Activated naive CD4-positive, alpha-beta T cell treated with anti-CD3 and anti-CD28 coated beads, Interleukin-2, amount 10 ng/mL, durations not matched to agents 5 hours and 36 hours (primary cell): ENCODE measurements around the gene ZHX3. TPM values are rescaled to one million over a fixed set of nuclear protein-coding genes. Genes with fewer than 3 reads are reported as not detected.

Experiments used
- microRNA-seq: library from miRNA; unstranded; fragments of <30 nt; microRNA quantifications from one replicate; pipeline ENCODE4 v1.2.0, GENCODE V29; 2022; ENCODE audit warnings: borderline microRNAs expressed, borderline replicate concordance
- total RNA-seq, 2 experiments: library from RNA; stranded (reverse); gene quantifications; one replicate each; pipeline ENCODE4 v1.2.3, GENCODE V29; 2021

The ZHX3 gene, protein sequence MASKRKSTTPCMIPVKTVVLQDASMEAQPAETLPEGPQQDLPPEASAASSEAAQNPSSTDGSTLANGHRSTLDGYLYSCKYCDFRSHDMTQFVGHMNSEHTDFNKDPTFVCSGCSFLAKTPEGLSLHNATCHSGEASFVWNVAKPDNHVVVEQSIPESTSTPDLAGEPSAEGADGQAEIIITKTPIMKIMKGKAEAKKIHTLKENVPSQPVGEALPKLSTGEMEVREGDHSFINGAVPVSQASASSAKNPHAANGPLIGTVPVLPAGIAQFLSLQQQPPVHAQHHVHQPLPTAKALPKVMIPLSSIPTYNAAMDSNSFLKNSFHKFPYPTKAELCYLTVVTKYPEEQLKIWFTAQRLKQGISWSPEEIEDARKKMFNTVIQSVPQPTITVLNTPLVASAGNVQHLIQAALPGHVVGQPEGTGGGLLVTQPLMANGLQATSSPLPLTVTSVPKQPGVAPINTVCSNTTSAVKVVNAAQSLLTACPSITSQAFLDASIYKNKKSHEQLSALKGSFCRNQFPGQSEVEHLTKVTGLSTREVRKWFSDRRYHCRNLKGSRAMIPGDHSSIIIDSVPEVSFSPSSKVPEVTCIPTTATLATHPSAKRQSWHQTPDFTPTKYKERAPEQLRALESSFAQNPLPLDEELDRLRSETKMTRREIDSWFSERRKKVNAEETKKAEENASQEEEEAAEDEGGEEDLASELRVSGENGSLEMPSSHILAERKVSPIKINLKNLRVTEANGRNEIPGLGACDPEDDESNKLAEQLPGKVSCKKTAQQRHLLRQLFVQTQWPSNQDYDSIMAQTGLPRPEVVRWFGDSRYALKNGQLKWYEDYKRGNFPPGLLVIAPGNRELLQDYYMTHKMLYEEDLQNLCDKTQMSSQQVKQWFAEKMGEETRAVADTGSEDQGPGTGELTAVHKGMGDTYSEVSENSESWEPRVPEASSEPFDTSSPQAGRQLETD
- 10 to 100 TPM; 10.2 to 10.7 TPM for total RNA-seq

DNA sequence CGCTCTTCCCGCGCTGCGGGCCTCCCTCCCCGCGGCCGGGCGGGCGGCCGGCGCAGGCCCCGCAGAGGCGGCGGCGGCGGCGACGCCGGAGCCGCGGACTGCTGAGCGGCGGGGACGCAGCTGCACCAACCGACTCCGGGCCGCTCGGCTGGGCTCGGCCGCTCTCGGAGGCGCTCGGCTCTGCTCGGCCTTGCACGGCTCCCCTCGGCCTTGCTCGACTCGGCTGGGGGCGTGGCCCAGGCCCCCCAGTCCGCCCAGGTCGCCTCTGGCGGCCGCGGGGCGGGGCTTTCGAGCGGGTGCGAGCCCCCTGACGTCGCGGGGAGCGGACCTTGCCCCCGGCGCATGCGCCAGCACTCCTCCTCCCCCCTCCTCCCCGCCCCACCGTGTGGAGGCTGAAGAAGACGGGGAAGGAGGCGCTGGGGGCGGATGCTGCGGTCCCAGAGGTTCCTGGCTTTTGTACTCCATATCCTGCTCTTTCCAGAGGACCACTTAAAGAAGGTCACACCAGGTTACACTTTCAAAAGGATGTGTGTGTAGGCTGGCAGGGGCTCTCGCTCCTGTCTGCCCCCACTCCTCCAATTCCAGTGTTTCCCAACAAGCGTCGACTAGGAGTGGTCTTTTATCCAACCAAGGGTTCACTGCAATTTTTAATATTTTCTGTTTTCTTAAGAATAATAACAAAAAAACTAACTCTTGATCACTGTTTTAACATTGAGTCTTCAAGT, at the start of gene ZHX3:
Gene ZHX3, minus strand, starts transcription at position 186 of the 725 bp plus-strand sequence. CDS start 112,815 bp downstream, outside the sequence.

DNA sequence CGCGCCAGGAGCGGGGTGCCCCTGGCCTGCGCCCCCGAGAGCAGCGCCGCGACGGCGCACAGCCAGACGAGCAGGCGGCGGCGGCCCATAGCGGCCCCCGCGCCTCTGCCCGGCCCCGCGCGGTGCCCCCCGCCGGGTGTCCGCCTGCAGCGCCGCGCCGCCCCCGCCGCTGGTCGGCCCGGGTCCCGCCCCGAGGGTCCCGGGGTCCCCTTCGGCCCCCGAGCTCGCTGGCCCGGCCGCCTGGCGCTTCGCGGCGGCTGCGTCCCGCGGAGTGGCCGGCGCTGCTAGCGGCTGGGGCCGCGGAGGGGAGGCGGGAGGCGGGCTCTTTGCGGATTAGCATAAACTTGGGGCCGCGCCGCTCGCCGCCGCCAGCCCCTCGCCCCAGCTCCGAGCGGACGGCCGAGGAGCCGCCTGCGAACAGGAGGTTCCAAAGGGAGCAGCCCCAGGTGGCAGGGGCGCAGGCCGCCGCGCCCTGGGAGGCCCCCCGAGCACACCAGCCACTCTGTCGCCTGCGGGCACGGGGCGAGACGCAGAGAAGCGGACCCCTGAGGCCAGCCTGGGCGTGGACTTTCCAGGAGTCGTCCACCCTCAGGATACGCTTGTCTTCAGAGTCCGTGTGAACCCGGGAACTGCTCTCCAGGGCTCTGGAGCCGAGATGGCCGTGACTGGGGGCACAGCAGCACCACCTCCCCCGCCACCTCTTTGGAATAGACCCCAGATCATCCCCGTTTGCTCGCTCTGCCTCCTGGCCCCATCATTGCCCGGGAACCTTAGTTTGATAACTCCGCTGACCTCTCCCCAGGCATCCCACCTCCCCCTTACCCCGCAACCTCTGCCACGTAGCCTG, 49.2 kb upstream of the ZHX3 start, which contains the start of gene EMILIN3:
Gene EMILIN3, minus strand, starts transcription at position 273 of the 847 bp plus-strand sequence. Its CDS starts 184 bp downstream, at position 89.

DNA sequence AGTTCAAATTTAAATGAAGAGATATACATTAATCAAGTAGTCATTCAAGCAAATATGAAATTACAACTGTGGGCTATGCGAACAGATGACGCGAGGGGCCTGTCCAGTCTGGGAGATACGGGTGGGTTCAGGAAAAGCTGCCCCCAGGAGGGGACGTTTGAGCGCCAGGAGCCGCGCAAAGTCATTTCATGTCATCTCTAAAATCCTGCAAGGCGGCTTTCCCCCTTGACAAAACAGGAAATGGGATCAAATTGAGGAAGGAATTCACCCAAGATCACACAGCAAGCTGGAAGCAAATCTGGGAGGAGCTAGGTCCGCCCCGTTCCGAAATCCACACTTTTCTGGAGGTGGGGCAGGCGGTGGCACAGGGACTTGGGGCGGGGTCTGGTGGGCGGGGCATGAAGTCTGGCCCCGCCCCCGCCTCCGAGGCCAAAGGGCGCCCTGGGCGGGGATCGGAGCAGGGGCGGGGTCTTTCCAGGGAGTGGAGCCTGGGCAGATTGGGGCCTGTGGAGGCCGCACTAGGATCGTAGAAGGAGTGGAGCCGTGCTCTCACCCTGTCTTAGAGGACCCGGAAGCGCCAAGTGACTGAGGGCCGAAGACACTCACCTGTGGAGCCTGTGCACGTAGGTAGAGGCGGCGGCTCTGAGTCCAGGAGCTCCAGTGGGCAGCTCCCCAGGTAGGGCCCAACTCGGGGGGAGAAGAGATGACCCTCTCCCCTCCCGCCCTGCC, 23.0 kb upstream of the ZHX3 start, which contains the start of gene LPIN3:
Gene LPIN3, plus strand, starts transcription at position 495 of the 729 bp plus-strand sequence. CDS start 4,983 bp downstream, outside the sequence.

DNA sequence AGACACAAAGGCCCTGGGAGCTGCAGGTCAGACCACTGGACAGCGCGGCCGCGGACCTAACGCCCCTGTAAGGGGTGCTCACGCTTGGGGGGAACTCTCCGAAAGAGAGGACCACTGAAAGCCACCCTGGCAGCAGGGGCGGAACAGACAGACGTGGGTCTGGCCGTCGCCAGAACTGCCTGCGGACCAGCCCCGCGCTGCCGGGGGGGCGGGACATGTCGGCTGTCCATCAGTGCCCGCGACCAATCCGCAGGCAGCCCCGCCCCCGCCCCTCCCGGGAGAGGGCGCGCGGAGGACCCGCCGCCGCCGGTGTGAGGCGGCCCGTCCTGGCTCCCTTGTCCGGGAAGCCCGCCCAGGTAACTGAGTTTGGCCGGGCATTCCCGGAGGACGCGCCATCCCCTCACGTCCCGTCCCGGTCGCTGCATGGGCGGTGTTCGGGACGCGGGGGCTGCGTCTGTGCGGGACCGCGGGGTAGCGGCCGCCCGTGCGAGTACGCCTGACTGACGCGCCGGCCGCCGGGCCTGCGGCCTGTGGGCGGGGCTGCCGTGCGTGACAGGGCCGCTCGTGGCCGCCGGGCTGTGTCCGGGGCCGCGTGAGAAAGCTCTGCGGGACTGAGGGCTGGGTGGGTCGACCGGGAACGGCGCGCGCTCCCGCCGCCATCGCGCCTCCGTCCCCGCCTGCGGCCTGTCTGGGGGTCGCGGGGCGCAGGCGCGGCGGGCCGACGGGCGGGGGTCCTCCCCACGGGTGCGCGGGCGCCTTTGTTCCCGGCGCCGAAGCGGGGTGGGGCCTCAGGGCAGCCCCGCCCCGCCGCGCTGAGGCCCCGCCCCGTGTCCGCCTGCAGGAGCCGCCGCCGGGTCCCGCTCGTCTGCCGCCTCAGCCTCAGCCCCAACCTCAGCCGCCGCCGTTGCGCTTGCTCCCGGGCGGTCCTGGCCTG, 180.6 kb downstream of the ZHX3 start, which contains the start of gene PLCG1:
Gene PLCG1, plus strand, starts transcription at position 864 of the 934 bp plus-strand sequence. CDS start 99 bp downstream, outside the sequence.

Small RNA genes lying within 50 kb of the gene (microRNA-seq; reads per million reads assigned to microRNA genes)
- gene MIR6871: not detected

Other genes starting within 250 kb of the ZHX3 start
- 100 to 1,000 TPM; 460 to 495 TPM for gene PLCG1, start 180.2 kb downstream of the ZHX3 start, total RNA-seq
- under 1 TPM; 0.77 to 0.83 TPM for gene LPIN3, start 23.1 kb upstream of the ZHX3 start, total RNA-seq
- gene EMILIN3, start 49.1 kb upstream of the ZHX3 start, total RNA-seq: not detected